HG03565 (cell line): ENCODE results near the gene SORBS2.
A peak's percentile ranks its signal among the peaks of the same experiment; 100 is the strongest.

Source experiments
- ATAC-seq: cut with Tn5 transposase; IDR thresholded peaks from one replicate; pipeline ENCODE4 v1.9.1; 2021; ENCODE audit warnings: mild to moderate bottlenecking, moderate library complexity; ENCODE audit not compliant: unreplicated experiment

The SORBS2 gene

DNA sequence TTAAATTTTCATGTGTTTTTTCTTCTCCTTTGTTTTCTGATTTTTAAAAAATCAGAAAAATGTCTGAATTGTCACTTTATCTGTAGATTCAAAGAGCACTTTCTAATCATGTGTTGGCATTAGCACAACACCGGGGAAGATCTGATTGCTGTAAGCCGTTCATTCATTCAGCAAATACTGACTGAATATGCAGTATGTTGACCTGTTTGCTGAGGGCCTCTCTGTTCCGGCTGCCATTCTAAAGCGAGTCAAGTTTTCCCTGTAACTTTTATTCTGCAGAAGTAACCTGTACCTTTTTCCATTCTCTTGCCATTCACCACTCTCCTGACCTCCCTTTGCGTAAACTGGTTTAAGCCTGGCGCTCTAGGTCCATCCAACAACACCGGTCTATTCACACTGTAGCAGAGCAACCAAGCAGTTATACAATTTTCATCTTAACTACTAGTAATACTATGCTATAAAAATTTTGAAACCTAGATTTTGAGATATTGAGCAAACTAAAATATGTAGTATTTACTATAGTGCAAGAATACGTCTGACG, 6.7 kb downstream of the SORBS2 start:
- ATAC-seq, result no peak

DNA sequence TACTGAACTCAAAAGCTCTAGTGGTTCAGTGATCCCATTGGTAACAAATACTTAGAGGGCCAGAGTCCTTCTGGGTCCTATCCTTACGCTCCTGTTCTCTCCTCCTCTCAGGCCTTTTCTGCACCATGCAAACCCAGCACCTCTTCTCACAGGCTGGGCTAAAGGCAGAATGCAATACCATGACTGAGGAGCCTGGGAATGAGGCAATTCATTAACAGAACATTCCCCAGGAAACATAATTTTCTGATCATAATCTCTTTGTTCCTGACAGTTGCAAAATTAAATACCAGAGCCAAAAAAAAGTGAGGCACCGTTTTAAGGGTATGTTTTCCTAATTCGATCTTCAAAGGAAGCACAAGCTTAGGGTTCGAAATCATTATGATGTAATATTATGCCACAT, 9.0 kb downstream of the SORBS2 start:
- no peak for ATAC-seq

DNA sequence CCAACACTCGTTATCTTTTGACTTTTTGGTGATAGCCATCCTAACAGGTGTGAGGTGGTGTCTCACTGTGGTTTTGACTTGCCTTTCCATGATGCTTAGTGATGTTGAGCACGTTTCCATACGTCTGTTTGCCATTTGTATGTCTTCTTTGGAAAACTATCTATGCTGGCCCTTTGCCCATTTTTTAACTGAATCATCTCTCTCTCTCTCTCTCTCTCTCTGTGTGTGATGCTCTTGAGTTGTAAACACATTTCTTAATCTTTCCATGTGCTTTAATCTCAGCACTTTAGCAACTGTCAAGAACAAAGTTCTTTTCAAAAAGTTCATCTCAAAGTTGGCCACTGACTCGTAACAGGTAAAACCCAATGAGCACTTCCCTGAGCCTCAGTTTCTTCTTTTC, 10.5 kb downstream of the SORBS2 start:
- ATAC-seq, result no peak

DNA sequence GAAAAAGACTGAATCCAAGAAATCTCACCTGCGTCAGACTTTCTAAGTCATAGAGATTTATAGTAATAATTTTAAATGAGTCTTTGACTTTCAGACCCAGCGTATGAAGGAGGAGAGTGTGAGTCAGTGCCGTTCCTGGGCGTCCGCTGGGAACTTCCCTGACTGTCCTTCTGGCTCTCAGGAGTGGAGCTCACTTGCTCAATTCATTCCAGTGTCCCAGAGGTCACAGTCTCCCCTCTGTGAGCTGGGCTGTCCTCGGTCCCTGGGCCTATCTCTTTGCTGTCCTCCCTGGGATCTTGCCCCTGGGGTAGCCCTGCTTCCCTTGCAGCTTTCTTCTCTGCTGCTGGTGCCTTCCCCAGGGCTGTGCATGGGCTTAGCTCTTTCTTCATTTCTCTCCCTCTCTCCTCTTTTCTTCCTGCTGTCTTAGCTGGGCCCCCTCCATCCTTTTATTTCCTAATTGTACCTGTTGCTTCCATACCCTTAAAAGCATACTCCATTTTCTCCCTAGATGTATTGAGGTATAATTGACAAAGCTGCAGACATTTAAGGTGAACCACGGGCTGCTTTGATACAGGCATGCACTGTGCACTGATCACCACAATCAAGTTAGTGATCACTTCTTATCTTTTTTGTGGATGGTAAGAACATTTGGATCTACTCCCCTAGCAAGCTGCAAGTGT, 11.6 kb downstream of the SORBS2 start:
- no peak for ATAC-seq

DNA sequence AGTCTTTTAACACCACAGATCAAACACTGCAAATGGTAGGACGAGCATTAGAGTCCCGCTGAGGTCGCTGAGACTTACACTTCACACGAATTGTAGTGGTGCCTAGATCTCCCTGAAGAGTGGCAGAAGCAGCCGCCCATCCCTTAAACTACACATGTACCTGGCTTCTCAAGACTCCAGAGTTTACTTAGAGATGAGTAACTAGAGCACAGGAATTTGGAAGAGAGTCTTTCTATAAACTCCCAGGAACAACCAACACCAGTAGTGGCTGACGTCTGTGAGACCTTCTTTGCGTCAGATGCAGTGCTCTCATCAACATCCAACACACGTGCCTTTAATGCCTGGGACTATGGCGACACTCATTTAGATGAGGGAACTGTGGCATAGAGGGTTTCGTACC, 12.6 kb downstream of the SORBS2 start:
- no peak for ATAC-seq

DNA sequence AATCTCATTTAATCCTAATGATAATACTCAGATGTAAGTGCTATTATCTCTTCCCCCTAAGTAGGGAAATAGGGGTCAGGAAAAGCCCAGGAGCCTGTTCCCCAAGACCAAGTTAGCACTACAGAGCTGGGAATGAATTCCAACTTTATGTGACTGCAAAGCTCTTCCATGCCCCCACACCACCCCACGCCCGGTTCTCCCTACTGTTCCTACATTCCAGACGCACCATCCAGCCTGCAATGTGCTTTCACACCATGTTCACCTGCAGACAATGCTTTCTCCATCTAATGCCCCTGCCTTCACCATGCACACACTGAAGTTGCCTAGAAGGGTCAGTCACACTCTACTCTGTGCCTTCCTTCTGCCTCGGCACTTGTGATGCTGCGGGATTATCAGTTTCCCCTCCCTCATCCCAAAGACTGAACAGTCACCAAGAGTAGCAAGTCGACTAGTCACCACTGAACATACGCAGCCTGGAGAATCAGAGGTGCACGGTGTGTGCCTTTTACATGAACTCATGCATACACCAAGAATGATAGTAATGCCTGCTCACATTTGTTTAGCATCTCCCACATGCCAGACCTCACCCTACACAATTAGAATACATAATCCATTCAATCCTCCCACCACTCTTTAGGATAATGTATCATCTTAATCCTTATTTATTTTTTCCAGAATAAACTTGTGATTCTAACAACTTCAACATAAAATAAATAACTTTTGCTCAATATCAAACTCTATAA, 14.2 kb downstream of the SORBS2 start:
- ATAC-seq, result no peak

DNA sequence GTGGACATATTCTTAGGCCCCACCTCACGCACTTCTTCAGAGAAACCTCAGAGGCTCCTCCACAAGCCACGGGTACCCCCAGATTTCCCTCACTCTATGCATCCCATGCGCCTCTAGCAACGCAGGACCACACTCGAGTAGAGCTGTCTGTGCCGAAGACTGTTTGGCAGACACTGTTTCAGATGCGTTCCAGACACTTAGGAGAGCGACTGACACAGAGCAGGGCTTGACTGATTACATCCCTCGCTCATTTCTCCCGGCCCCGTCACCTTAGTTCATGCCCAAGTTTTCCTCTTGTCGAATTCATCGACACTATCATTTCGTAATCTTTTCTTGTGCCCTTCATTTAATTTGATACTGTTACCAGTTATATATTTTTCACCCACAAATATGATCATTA, 15.0 kb downstream of the SORBS2 start:
- ATAC-seq, result no peak

DNA sequence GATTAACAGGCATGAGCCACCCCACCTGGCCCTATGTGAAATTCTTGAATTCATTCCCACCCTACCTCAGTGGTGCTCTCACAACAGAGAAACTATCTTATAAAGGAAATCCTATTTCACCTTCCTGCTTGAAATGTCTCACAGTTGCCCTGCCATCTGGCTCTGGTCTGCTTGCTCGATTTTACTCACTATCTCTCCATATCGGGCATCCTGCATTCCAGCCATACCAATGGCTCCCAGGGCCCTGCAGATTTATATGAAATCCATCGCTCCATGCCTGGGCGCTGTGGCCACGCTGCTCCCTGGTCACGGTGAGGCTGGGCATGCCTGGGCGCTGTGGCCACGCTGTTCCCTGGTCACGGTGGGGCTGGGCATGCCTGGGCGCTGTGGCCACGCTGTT, 15.8 kb downstream of the SORBS2 start:
- no peak for ATAC-seq

DNA sequence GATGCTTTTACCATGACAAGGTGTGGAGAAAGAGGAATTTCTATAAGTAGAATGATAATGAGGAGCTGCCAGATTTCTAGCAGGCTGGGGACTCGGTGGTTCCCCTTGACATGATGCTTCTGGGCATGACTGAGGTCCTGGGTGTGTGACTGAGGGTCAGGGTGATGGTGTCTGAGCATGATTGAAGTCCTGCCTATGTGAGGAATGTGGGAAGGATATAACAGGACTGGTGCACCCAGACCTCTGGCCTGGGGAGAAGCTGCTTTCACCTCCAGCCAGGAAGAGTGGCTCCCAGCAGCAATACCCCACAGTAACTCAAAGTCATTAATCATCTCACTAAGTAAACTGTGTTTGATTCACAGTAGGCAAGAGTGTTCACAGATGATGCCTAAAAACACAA, 17.4 kb downstream of the SORBS2 start:
- ATAC-seq, result no peak

DNA sequence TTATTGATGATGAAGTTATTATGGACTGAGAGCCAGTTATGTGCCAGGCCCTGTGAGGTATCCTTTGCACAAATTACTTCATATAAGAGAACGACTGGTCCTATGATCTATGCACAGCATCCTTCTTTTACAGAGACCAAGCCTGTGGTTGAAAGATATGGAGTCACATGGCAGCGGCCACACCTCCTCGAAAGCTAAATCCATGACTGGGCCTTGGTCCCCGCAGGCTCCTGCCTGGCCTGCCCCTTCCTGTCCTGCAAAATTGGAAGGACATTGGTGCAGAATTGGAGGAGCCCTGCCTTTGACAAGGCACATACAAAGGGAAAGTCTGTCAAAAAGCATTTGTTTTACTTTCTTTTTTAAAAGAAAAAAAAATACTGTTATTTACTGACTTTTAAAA, 18.3 kb downstream of the SORBS2 start:
- no peak for ATAC-seq

DNA sequence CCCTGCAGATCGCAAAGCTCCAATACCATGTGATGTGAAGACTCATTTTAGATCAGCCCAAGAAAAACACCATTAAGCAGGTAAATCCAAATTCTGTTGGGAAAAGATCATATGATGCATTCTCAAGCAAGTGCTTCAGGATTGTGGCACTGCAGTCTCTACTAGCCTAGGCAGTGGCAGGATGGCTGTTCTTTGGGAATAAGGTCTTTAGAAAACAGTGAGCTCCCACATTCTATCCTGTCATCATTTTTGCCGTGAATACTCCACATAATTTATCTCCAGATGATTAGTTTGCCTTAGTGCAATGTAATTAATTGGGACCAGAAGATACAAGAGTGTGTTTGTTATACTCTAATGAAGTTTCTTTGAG, 18.9 kb downstream of the SORBS2 start:
- no peak for ATAC-seq

DNA sequence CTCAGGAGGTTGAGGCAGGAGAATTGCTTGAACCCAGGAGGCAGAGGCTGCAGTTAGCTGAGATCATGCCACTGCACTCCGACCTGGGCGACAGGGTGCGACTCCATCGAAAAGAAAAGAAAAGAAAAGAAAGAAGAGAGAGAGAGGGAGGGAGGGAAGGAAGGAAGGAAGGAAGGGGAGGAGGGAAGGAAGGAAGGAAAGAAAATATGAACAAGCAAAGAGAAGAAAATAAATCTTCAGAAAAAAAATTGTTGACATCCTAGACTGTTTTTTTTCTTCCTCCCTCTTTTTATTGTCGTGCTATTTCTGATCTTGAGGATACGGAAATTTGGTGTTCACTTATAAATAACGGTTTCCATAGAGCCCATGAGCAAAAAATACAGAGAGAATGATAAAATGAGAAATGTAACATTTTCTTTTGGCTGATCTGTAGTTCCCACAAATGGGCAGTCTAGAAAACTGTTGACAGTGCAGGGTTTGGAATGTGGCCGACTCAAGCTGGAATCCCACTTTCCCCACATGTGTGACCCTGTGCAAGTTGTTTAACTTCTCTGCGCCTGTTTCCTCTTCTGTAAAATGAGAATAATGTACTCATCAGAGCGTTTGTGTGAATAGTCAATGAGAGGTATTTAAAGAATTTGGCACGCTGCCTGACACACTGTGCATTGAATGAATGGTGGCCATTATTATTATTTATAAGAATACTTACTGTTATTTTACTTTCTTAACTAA, 19.4 kb downstream of the SORBS2 start:
- no peak for ATAC-seq

DNA sequence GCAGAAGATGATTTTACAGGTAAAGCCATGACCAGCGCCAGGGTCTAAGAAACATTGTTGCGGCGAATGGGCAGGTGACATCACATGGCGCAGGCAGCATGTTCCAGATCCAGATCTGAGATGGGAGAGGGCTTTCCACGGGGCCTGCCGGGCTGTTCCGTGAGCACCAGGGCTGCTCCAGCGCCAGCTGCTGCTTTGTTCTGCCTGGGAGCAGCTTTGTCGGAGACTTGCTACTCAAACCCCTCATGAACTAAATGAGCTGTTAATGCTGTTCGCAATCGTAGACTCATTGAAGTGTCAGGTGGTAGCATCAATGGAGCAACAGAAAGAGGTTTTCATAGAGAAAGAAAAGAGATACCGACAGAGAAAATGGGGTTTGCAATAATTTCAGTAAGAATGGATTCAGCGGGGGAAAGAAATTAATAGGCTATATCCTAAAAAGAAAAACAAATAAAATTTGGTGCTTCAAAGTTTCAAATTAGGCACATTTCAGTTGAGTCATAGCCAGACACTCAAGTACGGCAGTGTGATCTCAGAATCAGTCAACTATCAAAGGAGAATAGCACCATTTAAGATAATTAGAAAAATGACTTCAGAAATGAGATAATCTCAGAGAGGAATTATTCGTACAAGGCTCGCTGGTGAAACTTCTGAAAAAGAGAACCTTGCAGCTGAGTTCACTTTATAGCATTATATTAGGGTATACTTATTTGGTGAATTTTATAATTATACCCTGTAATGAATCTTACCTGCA, 23.9 kb downstream of the SORBS2 start:
- peak; percentile 69 for ATAC-seq

DNA sequence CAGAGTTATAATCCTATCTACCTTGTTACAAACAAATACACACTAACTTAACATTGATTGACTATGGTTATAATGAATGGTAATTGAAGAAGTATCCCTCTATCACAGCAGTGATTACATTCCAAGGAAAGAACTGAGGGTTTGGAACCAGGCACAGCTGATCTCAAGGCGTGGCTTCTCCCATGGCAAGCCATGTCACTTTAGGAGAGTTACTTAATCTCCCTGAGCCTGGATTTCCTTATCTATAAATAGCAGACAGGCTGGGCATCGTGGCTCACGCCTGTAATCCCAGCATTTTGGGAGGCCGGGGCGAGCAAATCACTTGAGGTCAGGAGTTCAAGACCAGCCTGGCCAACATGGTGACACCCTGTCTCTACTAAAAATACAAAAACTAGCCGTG, 25.6 kb downstream of the SORBS2 start:
- no peak for ATAC-seq

DNA sequence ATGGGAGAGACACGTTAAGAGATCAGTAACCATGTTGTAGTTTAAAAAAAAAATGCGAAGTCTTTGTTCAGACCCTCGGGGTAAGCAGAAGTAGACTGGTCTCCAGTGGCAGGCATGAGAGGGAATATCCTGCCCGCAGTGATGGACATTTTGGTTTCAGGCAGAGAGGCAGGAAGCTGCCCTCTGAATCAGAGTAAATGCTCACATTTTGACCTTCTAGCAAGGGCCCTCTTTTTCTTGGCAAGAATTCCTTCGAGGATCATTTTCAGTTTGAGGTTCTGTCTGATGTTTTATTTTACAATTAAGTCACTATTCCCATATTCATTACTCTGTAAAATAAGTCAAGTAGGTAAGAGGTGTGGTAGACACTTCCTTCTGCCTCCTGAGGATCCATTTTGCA, 28.4 kb downstream of the SORBS2 start:
- no peak for ATAC-seq

DNA sequence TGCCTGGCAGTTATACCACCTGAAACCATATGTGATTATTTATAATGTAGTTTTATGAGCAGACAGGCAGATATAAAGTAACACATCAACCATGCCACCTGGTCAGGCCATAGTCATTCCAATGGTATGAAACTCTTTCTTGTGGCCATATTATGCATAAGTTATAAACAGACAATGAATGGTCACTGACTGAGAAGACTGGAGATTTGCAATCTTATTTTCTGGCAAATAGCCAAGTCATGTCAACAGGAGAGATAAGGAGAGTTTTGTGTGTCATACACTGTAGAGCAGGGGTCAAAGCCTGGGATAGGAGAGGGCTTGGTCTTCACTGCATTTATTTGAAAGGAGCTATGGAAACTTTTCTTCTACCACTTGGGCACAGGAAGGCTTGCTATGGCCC, 29.5 kb downstream of the SORBS2 start:
- no peak for ATAC-seq

DNA sequence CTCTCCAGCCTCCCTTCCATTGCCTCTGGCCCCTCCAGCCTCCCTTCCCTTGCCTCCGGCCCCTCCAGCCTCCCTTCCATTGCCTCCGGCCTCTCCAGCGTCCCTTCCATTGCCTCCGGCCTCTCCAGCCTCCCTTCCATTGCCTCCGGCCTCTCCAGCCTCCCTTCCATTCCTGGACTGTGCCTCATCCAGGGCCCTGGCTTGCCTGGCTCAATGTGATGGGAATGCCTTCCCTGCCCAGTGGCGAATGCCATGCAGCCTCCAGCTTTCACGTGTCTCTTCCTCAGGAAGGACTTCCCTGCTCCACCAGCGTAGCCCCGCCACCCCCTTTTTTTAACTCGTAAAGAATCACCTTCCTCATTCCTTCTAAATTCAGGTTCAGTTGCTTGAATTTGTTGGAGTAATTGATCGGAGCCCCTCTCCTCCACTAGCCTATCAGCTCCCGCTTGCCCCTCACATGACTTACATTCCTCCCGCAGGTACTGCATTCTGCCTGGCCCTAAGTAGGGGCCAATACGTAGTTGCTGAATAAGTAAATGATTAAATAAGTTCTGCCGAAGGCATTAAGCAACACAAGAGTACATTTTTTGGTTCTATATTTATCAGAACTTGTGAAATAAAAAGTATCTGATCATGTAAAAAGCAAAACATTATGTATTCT, 30.3 kb downstream of the SORBS2 start:
- no peak for ATAC-seq

DNA sequence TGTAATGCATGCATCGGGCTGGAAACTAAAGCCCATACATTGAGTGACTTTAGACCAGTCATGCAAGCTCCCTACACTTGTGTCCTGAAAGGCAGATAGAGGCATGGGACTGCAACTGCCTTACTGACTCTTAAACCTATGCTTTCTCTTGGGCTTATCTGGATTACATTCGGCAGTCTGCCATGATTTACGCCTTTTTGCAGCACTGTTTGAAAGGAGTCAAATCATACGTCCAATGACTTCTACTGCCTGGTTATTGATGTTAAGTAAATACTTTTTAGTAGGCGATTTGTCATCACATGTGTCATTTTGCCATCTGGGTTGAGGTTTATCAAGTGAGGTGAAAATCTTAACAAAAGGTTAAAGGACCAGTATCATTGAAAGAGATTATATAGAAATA, 31.5 kb downstream of the SORBS2 start:
- no peak for ATAC-seq

DNA sequence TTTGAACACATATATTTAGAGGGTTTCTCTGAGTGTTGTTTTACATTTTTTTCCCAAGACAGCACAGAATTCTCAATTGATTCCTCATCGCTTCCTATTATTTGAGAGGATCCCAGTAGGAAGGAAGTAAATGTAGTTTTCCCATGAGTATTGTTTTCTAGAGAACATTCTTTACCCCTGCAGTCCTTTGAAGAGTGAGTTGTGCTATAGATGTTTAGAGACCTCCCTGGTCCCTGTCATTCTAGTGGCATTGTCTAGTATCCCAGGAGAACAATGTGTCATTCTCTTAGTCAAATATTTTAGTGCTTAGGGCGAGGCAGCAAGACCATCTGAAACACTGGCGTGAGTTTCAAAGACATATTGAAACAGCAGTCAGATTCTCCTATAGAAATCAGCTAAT, 32.5 kb downstream of the SORBS2 start:
- ATAC-seq, result no peak

DNA sequence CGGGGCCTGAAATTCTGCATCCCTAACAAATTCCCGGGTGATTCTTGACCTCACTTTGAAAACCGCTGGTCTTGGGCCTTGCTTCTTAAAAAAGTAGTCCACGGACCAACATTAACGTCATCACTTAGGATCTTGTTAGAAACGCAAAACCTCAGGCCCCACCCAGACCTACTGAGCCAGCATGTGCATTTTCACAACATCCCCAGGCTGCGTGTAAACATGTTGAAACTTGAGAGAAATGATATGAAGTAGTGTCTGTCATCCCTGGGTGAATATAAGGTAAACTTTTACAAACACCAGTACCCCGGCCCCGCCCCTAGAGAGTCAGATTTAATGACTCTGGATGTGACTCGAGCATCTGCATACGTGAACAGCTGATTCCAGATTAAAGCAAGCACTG, 33.7 kb downstream of the SORBS2 start:
- ATAC-seq, result no peak
